Loucy (cell line): ENCODE results near the gene SUOX.

ENCODE experiments used
- CTCF ChIP-seq: fragments of 200-600 bp; sonication (generic); conservative IDR thresholded peaks from 2 replicates; pipeline ENCODE4 v1.5.1; 2014; ENCODE audit warnings: mild to moderate bottlenecking, antibody characterized with exemption, low read length
- EZH2phosphoT487 ChIP-seq: fragments of 200-600 bp; IDR thresholded peaks from 2 replicates; pipeline ENCODE4 v1.6.1; 2018; ENCODE audit warnings: antibody characterized with exemption, mild to moderate bottlenecking, moderate library complexity, borderline replicate concordance

GRCh38 chr12:56053407-56053893 is 56.4 kb downstream of the SUOX start:
- no peak for TF ChIP-seq CTCF
- TF ChIP-seq EZH2phosphoT487 = no peak
